ENCODE results near the gene CUX1. TPM values are rescaled to one million over a fixed set of nuclear protein-coding genes. Genes with fewer than 3 reads are reported as not detected.

The CUX1 gene
- total RNA-seq, 4 donors from 2014 or later, result 58.2 to 295 (median 76.9) TPM

GRCh38 chr7:101911800-101912715 is 94.6 kb downstream of the CUX1 start:
- no peaks in the 10 kb centered on the region for H3K36me3 ChIP-seq
- no peaks in the 10 kb centered on the region for H3K27me3 ChIP-seq
- intact Hi-C loops (cut with DNase I; ENCODE audit: low total_unique reads), result no loop called here
- DNase-seq, result peak; percentile 83 to 94
- H3K9me3 ChIP-seq, result no peaks in the 10 kb centered on the region
- H3K27ac ChIP-seq, result peak overlapping the region; percentile 87 to 91
- H3K4me3 ChIP-seq, result peak overlapping the region in 1 of 2 donors; percentile 3
- peaks cover 10 to 11% of the 10 kb centered on the region in 2 donors for H3K4me1 ChIP-seq
- peak in 2 of 4 experiments; percentile 29 to 40 for TF ChIP-seq CTCF (IDR thresholded peaks at IDR 0.05)
- no peak for TF ChIP-seq POLR2A (IDR thresholded peaks at IDR 0.05)

- intact Hi-C loops (cut with DNase I; ENCODE audit: low total_unique reads), result no loop called here
- H3K4me1 ChIP-seq, result peaks cover 10 to 11% of the 10 kb centered on the region in 2 donors
- H3K36me3 ChIP-seq, result no peaks in the 10 kb centered on the region
- H3K27ac ChIP-seq, result peak overlapping the region; percentile 87 to 91
- DNase-seq, result peak; percentile 87 to 95
- no peaks in the 10 kb centered on the region for H3K27me3 ChIP-seq
- peak overlapping the region; percentile 19 to 27 for H3K4me3 ChIP-seq
- peak in 1 of 2 donors; percentile 40 for TF ChIP-seq POLR2A (IDR thresholded peaks at IDR 0.05)
- TF ChIP-seq CTCF (IDR thresholded peaks at IDR 0.05), result no peak
- H3K9me3 ChIP-seq, result no peaks in the 10 kb centered on the region
These were observed 95.3 kb downstream of the CUX1 start for GRCh38 chr7:101912716-101913110.

- Histone ChIP-seq H3K9me3 (no peaks in the 10 kb centered on the region), H3K27me3 (no peaks in the 10 kb centered on the region), H3K4me1 (peaks cover 10 to 11% of the 10 kb centered on the region in 2 donors), H3K4me3 (peak overlapping the region; percentile 19 to 27), H3K36me3 (no peaks in the 10 kb centered on the region), H3K27ac (peak overlapping the region; percentile 87 to 91)
- intact Hi-C loops (cut with DNase I; ENCODE audit: low total_unique reads), result no loop called here
- TF ChIP-seq CTCF (IDR thresholded peaks at IDR 0.05) (no peak), POLR2A (IDR thresholded peaks at IDR 0.05) (no peak)
- peak; percentile 49 to 57 for DNase-seq
These were observed 95.9 kb downstream of the CUX1 start for GRCh38 chr7:101913247-101913721.

GRCh38 chr7:101913851-101914250 is 96.4 kb downstream of the CUX1 start:
- Histone ChIP-seq H3K4me3 (peak overlapping the region; percentile 19 to 27), H3K36me3 (no peaks in the 10 kb centered on the region), H3K4me1 (peaks cover 10 to 11% of the 10 kb centered on the region in 2 donors), H3K27ac (peak overlapping the region; percentile 87 to 91), H3K27me3 (no peaks in the 10 kb centered on the region), H3K9me3 (no peaks in the 10 kb centered on the region)
- DNase-seq, result no peak
- TF ChIP-seq POLR2A (IDR thresholded peaks at IDR 0.05) (no peak), CTCF (IDR thresholded peaks at IDR 0.05) (no peak)
- intact Hi-C loops (cut with DNase I; ENCODE audit: low total_unique reads), result no loop called here

- intact Hi-C loops (cut with DNase I; ENCODE audit: low total_unique reads), result no loop called here
- Histone ChIP-seq H3K4me3 (no peak overlapping the region), H3K4me1 (peaks cover 10 to 11% of the 10 kb centered on the region in 2 donors), H3K27me3 (no peaks in the 10 kb centered on the region), H3K36me3 (no peaks in the 10 kb centered on the region), H3K27ac (peak overlapping the region; percentile 87 to 91), H3K9me3 (no peaks in the 10 kb centered on the region)
- TF ChIP-seq CTCF (IDR thresholded peaks at IDR 0.05), result no peak
- no peak for TF ChIP-seq POLR2A (IDR thresholded peaks at IDR 0.05)
- no peak for DNase-seq
These were observed 97.6 kb downstream of the CUX1 start for GRCh38 chr7:101915000-101915399.

Measured in uterus (tissue), 4 donors.